Measurements from ENCODE around the gene CEP164. TPM values are rescaled to one million over a fixed set of nuclear protein-coding genes. Genes with fewer than 3 reads are reported as not detected.
A peak's percentile ranks its signal among the peaks of the same experiment; 100 is the strongest.

The CEP164 gene
- total and polyA plus RNA-seq, 9 of the 15 experiments (the other 6 are each of a cell fraction or from before 2014, with no cell fraction given), result 2.1 to 16.5 (median 10.4) TPM

- TF ChIP-seq, protein P1, sequence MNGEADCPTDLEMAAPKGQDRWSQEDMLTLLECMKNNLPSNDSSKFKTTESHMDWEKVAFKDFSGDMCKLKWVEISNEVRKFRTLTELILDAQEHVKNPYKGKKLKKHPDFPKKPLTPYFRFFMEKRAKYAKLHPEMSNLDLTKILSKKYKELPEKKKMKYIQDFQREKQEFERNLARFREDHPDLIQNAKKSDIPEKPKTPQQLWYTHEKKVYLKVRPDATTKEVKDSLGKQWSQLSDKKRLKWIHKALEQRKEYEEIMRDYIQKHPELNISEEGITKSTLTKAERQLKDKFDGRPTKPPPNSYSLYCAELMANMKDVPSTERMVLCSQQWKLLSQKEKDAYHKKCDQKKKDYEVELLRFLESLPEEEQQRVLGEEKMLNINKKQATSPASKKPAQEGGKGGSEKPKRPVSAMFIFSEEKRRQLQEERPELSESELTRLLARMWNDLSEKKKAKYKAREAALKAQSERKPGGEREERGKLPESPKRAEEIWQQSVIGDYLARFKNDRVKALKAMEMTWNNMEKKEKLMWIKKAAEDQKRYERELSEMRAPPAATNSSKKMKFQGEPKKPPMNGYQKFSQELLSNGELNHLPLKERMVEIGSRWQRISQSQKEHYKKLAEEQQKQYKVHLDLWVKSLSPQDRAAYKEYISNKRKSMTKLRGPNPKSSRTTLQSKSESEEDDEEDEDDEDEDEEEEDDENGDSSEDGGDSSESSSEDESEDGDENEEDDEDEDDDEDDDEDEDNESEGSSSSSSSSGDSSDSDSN (IDR thresholded peaks at IDR 0.05; ENCODE audit: borderline replicate concordance in 1 of 2, low read depth in 2 of 2, low read length in 2 of 2), result no peak
- TF ChIP-seq ZNF384 (IDR thresholded peaks at IDR 0.05; ENCODE audit: low read depth, low read length) (no peak), SMARCA5 (IDR thresholded peaks at IDR 0.05) (no peak), KDM1A (IDR thresholded peaks at IDR 0.05) (no peak; a peak in 1 of 4 replicates), E2F8 (IDR thresholded peaks at IDR 0.05; ENCODE audit: low read depth, partially characterized antibody) (peak; percentile 20), STAT5B (CRISPR knock-in tag; IDR thresholded peaks at IDR 0.05) (no peak), ARNT (IDR thresholded peaks at IDR 0.05) (no peak; a peak in 1 of 4 replicates), MED1 (CRISPR knock-in tag; IDR thresholded peaks at IDR 0.05; ENCODE audit: borderline replicate concordance) (no peak), PHF21A (IDR thresholded peaks at IDR 0.05; ENCODE audit: borderline replicate concordance, low read depth) (no peak), EWSR1 (IDR thresholded peaks at IDR 0.05; ENCODE audit: borderline replicate concordance, low read depth, partially characterized antibody) (no peak), ZFPM2 (CRISPR knock-in tag; IDR thresholded peaks at IDR 0.05) (no peak), ZNF354B (CRISPR knock-in tag; IDR thresholded peaks at IDR 0.05) (no peak), PRPF4 (IDR thresholded peaks at IDR 0.05; ENCODE audit: insufficient read depth, low read depth, low read length, poor library complexity, severe bottlenecking) (no peak), ZNF780A (CRISPR knock-in tag; IDR thresholded peaks at IDR 0.05) (no peak), GABPB1 (CRISPR knock-in tag; IDR thresholded peaks at IDR 0.05) (peak; percentile 92), U2AF1 (optimal IDR thresholded peaks at IDR 0.05; ENCODE audit: low read depth, low read length) (no peak)
- TF ChIP-seq, protein P2, sequence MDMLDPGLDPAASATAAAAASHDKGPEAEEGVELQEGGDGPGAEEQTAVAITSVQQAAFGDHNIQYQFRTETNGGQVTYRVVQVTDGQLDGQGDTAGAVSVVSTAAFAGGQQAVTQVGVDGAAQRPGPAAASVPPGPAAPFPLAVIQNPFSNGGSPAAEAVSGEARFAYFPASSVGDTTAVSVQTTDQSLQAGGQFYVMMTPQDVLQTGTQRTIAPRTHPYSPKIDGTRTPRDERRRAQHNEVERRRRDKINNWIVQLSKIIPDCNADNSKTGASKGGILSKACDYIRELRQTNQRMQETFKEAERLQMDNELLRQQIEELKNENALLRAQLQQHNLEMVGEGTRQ (CRISPR knock-in tag; IDR thresholded peaks at IDR 0.05), result no peak
- TF ChIP-seq, protein P3, sequence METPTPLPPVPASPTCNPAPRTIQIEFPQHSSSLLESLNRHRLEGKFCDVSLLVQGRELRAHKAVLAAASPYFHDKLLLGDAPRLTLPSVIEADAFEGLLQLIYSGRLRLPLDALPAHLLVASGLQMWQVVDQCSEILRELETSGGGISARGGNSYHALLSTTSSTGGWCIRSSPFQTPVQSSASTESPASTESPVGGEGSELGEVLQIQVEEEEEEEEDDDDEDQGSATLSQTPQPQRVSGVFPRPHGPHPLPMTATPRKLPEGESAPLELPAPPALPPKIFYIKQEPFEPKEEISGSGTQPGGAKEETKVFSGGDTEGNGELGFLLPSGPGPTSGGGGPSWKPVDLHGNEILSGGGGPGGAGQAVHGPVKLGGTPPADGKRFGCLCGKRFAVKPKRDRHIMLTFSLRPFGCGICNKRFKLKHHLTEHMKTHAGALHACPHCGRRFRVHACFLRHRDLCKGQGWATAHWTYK (CRISPR knock-in tag; IDR thresholded peaks at IDR 0.05), result peak; percentile 25; the same call in 1 of the 2 replicates
These were observed at the start of gene CEP164 (continued) for GRCh38 chr11:117327567-117328374.
